ENCODE data around the gene MEN1.
"Not testable (repeated sequence)": the region's sequence is repeated elsewhere in the genome, so short reads cannot be mapped to it uniquely, and the experiment has no call there.

The MEN1 gene

GRCh38 chr11:64849598-64850356 is 39.4 kb upstream of the MEN1 start:
- DNase-seq (ENCODE audit: extremely low read depth, low read depth), result no peak
- peak; percentile 21 for TF ChIP-seq CTCF (IDR thresholded peaks at IDR 0.05; ENCODE audit: low read depth, low read length)

DNA sequence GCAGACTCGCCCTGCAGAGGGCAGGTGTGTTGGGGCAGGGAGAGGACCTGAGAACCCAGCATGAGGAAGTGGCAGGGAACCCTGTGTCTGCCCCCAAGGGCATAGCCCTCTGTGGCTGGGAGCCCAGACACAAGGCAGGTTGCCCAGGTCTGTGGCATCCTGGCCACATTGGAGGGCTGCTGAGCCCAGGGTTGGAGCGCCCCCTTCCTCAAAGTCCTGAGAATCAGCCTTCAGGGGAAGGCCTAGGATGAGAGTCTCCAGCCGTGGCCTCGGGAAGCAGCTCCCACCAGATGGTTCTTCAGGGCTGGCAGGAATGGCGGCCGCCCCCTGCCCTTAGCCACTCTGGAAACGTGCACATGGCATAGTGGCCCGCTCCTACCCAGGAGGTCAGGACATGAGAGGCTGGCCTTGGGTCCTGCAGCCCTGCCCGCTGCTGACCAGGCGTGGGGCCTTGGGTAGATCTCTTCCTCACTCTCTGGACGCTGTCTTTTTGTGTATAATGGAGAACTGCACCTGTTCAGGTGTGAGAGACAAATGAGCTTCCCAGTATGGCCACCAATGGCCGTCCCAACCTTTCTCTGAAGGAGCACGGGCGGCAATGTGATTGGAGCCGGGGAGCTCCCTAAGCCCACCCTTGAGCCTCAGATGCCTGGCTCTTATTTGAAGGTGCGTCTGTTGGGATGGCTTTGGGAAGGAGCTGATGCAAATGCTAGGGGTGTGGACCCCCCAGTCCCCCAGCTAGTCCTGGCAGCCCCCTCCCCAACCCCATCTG is 38.7 kb upstream of the MEN1 start:
- no peak for DNase-seq (ENCODE audit: extremely low read depth, low read depth)
- TF ChIP-seq CTCF (IDR thresholded peaks at IDR 0.05; ENCODE audit: low read depth, low read length), result no peak; the same call in 1 of the 2 replicates

DNA sequence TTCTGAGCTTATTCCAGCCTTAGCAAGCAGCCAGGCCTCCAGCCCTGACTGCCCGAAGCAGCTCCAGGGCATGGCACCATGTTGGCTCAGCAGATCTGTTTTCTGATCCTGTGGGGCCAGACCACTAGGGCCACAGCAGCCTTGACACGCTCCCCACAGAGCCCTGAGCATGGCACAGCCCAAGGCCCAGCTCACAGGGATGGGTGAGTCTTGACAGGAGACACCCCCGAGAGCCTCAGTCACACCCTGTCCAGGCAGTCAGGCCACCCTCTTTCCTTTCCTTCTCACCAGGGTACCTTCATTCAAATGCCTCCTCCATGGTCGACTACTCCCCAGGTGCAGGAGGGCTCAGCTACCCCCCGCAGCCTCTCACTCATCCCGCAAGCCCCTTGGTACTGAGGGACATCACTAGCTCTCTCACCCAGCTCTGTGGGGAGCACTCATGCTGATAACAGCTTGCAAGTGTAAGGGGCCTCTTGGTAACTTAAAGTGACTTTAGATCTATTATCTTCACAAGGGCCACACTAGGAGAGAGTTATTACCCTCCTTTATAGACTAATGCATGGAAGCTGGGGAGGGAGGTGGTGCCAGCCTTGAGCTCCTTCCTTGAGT is 38.0 kb upstream of the MEN1 start:
- no peak for DNase-seq (ENCODE audit: extremely low read depth, low read depth)
- TF ChIP-seq CTCF (IDR thresholded peaks at IDR 0.05; ENCODE audit: low read depth, low read length), result no peak

DNA sequence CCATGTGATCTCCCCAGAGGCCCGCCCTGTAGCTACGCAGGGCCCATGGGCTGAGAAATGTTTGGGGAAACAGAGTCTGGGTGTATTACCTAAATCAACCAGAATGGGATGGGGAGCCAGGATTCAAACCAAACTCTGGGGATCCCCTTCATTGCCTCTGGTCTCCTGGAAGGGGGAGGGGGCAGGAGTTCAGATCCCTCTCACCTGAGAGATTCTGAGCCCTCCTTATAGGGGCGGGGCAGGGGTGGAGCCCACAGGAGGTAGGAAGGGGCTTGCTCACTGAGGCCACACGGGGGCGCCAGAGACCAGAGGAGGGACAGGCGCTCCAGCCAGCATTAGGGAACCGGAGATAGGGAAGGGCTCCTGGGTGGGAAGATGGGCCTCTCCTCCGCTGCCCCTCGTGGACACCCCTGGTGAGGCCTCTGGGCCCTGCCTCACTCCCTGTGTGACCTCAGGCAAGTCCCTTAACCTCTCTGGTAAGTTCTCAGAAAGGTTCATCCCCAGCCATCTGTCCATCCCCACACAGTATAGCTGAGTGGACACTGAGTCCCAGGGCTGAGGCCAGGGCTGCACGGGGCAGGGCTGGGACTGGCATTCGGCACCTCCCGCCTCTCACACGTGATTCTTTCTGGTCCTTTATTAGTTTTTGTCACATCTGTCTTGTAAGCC is 36.8 kb upstream of the MEN1 start:
- DNase-seq (ENCODE audit: extremely low read depth, low read depth), result peak; percentile 73
- TF ChIP-seq CTCF (IDR thresholded peaks at IDR 0.05; ENCODE audit: low read depth, low read length), result peak; percentile 92

DNA sequence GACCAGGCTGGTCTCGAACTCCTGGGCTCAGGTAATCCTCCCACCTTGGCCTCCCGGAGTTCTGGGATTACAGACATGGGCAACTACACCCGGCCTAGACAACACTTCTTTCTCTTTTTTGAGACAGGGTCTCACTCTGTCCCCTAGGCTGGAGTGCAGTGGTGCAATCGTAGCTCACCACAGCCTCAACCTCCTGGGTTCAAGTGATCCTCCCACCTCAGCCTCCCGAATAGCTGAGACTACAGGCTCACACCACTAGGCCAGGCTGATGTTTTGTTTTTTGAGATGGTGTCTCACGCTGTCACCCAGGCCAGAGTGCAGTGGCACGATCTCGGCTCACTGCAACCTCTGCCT is 35.4 kb upstream of the MEN1 start:
- DNase-seq (ENCODE audit: extremely low read depth, low read depth), result not testable (repeated sequence)

GRCh38 chr11:64845129-64845775 is 34.9 kb upstream of the MEN1 start:
- no peak for DNase-seq (ENCODE audit: extremely low read depth, low read depth)
- TF ChIP-seq CTCF (IDR thresholded peaks at IDR 0.05; ENCODE audit: low read depth, low read length), result no peak

DNA sequence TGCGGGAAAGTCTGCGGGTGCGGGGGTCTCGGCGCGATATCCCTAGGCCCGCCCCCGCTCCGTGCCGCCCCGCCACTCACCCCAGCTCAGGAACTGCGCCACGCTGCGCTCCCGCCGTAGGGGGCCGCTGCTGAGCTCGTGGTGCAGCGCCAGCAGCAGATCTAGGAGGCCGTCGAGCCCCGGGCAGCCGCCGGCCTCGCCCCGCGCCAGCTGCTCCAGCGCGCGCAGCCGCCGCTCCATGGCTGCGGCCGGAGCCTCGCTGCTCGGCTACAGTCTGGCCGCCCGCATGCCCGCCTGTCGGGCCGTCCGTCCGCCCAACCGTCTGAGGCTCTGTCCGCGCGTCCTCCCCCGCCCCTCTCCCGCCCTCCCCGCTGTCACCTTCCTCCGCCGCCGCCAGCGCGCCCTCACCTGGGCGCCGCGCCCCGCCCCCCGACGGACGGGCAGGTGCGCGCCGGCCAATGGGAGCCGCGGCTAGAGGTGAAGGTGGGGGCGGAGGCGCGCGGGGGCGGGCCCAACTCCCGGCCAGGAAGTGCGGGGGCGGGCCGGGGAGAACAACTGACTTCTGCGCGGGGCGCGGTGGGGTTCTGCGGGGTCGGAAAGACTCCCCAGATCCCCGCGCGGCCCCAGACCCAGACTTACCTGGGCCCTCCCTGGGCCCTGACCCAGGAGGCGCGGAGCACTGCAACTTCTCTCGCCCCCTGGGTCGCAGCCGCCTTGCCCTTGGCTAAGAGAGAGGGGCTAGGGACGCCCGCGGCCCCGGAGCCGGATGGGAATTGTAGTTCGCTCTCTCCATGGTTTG is 34.2 kb upstream of the MEN1 start, which contains the start of gene CDC42BPG:
CDC42BPG (minus strand) TSS at position 324 of the 799 bp plus-strand sequence; CDS start at position 240, 84 bp downstream.
- peak; percentile 52 for TF ChIP-seq CTCF (IDR thresholded peaks at IDR 0.05; ENCODE audit: low read depth, low read length)
- no peak for DNase-seq (ENCODE audit: extremely low read depth, low read depth)
